Measurements from ENCODE around the gene ADGRE1.
"Not testable (repeated sequence)": the region's sequence is repeated elsewhere in the genome, so short reads cannot be mapped to it uniquely, and the experiment has no call there.

ADGRE1 gene

GRCh38 chr19:6887316-6887715 lies at the start of gene ADGRE1:
Gene ADGRE1 (plus strand): TSS chr19:6887579. CDS start chr19:6887609, 30 bp downstream.
- no peak for DNase-seq

DNA sequence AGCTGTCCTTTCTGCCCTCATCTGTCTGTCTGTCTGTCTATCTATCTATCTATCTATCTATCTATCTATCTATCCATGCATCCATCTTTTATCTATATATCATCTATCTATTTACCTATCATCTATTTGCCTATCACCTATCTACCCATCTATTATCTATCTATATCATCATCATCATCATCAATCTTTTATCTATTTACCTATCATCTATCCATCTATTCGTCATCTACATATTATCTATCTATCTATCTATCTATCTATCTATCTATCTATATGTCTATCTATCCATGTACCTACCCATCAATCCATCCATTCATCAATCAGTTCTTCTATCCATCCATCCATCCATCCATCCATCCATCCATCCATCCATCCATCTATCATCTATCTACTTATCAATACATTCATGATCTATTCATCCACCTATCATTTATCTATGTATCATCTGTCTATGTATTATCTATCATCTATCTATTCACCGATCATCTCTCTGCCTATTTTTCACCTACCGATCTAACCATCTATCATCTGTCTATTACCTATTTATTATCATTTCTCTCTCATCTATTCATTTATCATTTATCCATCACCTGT lies 49.2 kb upstream of the ADGRE1 start:
- DNase-seq = no peak

DNA sequence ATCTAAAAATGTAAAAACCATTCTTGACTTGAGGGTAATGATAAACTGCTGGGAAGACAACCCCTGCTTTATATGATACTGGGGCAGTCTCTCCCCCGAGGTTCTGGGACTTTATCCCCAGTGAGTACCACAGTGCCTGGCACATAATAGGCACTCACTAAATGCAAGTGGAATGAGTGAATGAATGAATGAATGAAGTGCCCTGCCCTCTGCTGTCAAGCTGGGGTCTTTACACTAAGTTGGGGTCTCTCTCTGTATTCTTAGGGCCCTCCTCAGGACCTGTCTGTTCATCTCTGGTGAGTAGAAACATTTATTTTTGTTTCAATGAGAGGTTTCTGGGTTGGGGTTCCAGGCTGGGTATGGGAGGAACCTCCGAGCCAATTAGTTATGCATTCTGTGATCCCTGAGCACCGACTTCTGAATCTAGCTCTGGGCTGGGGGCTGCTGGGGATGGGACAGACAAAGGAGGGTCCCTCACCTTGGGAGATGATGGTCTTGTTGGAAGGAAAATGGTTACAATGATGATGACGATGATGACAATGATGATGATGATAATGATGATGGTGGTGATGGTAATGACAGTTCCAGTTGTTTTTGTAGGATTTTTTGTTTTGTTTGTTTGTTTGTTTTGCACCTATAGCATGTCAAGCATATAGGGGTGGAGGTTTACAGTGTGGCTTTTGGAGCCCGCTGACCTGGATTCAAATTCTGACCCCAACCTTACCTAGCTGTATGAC lies 44.3 kb upstream of the ADGRE1 start:
- DNase-seq = no peak

- no peak for DNase-seq
Measured at GRCh38 chr19:6847828-6848200, 39.6 kb upstream of the ADGRE1 start.

- no peak for DNase-seq
Measured at GRCh38 chr19:6848986-6849385, 38.4 kb upstream of the ADGRE1 start.

DNA sequence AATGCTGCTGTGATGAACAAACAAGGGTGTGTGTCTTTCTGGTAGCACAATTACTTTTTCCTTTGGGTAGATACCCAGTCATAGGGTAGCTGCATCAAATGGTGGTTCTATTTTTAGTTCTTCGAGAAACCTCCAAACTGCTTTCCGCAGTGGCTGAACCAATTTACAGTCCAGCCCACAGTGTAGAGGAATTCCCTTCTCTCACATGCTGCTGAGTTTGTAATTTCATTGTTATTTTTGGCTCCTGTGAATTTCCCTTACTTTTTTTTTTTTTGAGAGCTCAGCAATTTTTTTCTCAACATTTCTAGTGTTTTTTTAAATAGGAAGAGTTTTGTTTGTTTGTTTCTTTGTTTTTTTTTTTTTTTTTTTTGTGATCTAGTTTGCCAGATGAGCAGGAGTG lies 37.5 kb upstream of the ADGRE1 start:
- DNase-seq = no peak

DNA sequence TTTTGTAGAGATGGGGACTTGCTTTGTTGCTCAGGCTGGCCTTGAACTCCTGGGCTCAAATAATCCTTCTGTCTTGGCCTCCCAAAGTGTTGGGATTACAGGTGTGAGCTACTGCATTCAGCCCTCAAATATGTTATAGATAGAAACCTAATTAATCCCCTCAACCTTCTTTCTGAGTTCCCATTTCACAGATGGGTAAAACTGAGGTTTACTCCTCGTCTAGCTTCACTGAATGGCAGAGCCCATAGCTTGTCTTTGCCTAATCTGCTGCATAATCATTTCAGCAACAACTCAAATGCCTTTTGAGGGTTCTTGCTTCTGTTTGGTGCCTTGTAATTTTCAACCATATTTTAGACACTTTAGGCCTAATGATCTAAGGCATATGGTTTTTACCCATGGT lies 36.0 kb upstream of the ADGRE1 start:
- no peak for DNase-seq

- DNase-seq = no peak
Measured at GRCh38 chr19:6852001-6852400, 35.4 kb upstream of the ADGRE1 start.

DNA sequence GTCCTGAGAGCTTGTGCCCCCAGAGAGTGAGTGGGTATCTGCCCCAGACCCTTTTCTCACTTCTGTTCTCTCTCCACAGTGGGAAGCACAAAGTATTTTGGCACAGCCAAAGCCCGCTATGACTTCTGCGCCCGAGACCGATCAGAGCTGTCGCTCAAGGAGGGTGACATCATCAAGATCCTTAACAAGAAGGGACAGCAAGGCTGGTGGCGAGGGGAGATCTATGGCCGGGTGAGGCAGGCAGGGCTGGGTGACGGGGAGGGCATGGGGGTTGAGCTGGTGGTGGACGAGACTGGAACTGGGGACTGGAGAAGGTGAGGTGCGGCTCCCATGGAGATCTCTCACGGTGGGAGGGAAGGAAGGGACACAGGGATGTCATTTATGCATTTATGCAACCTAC lies 33.5 kb upstream of the ADGRE1 start:
- DNase-seq = no peak

DNA sequence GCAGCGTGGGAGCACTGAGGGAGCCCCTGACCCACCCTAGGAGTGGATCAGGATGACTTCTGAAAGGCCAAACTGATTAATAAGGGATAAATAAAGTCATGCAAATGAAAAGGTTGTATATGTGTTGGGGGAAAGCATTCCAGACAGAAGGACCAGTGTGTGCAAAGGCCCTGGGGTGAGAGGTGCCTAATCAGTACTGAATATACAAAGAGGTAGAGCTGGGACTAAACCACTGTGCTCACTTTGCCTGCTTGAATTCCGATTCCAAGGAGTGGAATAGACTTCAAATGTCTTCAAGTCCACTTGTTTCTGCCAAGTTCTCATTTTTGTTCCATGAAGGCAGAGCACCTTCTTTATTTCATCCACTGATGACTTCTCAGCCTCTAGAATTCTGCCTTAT lies 32.6 kb upstream of the ADGRE1 start:
- no peak for DNase-seq

- DNase-seq = no peak
Measured at GRCh38 chr19:6856749-6857372, 30.5 kb upstream of the ADGRE1 start.

GRCh38 chr19:6861683-6862286 lies 25.6 kb upstream of the ADGRE1 start:
- no peak for DNase-seq

DNA sequence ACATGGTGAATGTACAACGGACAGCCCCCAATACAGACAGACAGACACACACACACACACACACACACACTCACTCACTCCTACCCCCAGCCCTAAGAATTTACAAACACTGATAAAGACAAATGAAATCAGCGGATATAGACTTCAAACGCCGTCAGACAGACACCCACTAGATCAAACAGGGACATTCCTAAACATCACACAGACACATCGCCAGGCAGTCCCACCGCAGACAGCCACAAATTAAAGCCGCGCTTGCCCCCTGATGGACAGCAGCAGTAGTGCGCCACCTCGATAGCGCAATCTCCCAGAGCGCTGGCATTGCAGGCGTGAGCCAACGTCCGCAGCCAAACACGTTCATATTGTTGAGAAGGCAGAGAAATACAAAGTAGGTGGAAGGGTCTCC lies 24.7 kb upstream of the ADGRE1 start:
- DNase-seq = peak; percentile 75 to 83 (median 80)

- no peak for DNase-seq
Measured at GRCh38 chr19:6864325-6864940, 22.9 kb upstream of the ADGRE1 start.

DNA sequence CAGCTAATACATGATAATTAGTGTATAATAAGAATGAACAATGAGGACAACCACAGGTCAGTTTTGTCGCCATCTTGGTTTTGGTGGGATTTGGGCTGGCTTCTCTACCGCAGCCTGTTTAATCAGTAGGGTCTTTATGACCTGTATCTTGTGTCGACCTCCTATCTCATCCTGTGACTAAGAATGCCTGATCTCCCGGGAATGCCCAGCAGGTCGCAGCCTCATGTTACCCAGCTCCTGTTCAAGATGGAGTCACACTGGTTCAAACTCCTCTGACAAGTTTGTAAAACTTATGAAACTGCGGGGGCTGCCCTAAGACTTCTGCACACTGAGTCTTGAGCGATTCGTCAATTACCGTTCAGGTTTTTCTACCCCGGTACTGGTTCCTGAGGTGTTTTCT lies 21.5 kb upstream of the ADGRE1 start:
- no peak for DNase-seq

GRCh38 chr19:6866741-6867151 lies 20.6 kb upstream of the ADGRE1 start:
- no peak for DNase-seq

GRCh38 chr19:6868351-6868750 lies 19.0 kb upstream of the ADGRE1 start:
- no peak for DNase-seq

GRCh38 chr19:6869151-6869882 lies 18.1 kb upstream of the ADGRE1 start:
- not testable (repeated sequence) for DNase-seq

DNA sequence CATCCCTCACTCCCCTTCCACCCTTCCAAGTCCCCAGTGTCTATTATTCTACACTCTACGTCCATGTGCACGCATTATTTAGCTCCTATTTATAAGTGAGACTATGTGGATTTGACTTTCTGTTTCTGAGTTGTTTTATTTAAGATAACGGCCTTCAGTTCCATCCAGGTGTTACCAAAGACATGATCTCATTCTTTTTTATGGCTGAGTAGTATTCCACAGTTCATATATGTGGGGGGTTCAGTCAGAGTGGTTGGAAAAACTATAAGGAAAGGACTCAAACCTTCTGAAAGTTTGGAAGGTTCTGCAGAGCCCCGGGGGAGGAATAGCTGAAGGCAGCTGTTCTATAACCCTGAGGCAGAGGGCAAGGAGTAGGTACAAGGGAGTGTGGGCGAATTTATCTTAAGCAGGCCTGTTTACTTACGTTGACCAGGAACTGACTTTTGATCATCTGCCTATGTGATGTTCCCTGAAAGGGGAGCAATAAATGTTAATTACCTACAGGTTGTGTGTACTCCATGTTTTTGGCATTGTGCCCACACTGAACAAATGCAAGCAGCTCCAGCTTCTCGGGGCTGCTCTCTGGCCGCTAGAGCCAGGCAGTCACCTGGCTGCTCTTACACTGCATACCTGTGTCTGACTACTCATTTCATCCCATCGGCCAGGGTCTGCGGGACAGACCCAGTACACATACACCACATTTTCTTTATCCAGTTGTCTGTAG lies 13.5 kb upstream of the ADGRE1 start:
- no peak for DNase-seq

- DNase-seq = no peak
Measured at GRCh38 chr19:6875218-6875617, 12.2 kb upstream of the ADGRE1 start.

DNA sequence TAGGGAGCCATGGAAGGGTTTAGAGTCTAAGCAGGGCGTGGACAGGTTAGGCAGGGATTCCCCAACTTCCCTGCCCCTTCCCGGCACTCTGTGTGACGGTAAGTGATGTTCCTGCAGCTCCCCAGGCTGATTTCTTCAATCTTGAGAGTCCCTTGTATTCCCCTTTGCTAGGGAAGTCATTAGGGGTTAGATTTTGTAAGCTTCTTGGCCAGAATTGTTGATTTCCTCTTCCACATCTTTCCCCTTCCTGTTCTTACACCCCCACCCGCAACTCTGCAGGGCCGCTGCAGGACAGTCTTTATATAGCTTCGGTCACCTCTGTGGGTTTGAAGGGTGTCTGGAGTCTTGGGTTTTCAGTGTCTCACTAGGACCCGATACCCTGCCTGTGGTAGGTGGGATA lies 10.6 kb upstream of the ADGRE1 start:
- DNase-seq = no peak

- no peak for DNase-seq
Measured at GRCh38 chr19:6877766-6878165, 9.6 kb upstream of the ADGRE1 start.

Data from activated naive CD4-positive, alpha-beta T cell (primary cell).